SK-N-SH (cell line): Measurements from ENCODE around the gene MKRN2. TPM values are rescaled to one million over a fixed set of nuclear protein-coding genes. Genes with fewer than 3 reads are reported as not detected.

Experiments used
- CTCF ChIA-PET: fragments of 300-600, 350-600 bp; formaldehyde crosslinking; extraction: SDS; loops from one replicate; lab custom pipeline; 2021; lab: Yijun Ruan, JAX
- POLR2A ChIA-PET: fragments of 350-600 bp; sonication (Branson Sonifier 250); formaldehyde crosslinking; extraction: SDS; loops from one replicate; lab custom pipeline; 2020; ENCODE audit warnings: antibody characterized with exemption, inconsistent platforms; lab: Yijun Ruan, JAX
- DNase-seq: peaks from one replicate; pipeline ENCODE4 v3.0.0; 2012
- H2AFZ ChIP-seq: fragments of 200-600 bp; sonication (generic); 2 replicates; pipeline ENCODE4 v1.8.1; 2016; ENCODE audit warnings: antibody characterized with exemption, mild to moderate bottlenecking, low read depth
- H3F3A ChIP-seq: fragments of 200-600 bp; sonication (generic); replicated peaks from 2 replicates; pipeline ENCODE3; 2016; ENCODE audit warnings: antibody characterized with exemption, mild to moderate bottlenecking; ENCODE audit not compliant: insufficient read depth
- H3K27ac ChIP-seq, 2 experiments: fragments of 200-500 bp in 1 of 2; fragments of 200-600 bp in 1 of 2; sonication (Bioruptor generic) in 1 of 2; sonication (generic), shearing (Covaris generic) in 1 of 2; 2 replicates each; pipeline versions ENCODE4 v1.5.1 to v1.6.1; 2014 to 2016; ENCODE audit warnings: low read depth in 2 of 2, inconsistent platforms in 1 of 2, low read length in 1 of 2, mild to moderate bottlenecking in 1 of 2, mixed read lengths in 1 of 2
- H3K27me3 ChIP-seq: fragments of 200-600 bp; sonication (generic), shearing (Covaris generic); 2 replicates; pipeline ENCODE4 v1.6.1; 2016; ENCODE audit warnings: mixed run types; ENCODE audit not compliant: insufficient read depth
- H3K36me3 ChIP-seq, 2 experiments: fragments of 200-500 bp in 1 of 2; fragments of 200-600 bp in 1 of 2; sonication (Bioruptor generic) in 1 of 2; sonication (generic) in 1 of 2; replicated peaks in 1 of 2; 2 replicates each; pipeline versions ENCODE3 to v1.5.1; 2014 to 2016; ENCODE audit warnings: low read length in 1 of 2, mild to moderate bottlenecking in 1 of 2; ENCODE audit not compliant: insufficient read depth in 2 of 2, control insufficient read depth in 1 of 2
- H3K4me1 ChIP-seq, 2 experiments: fragments of 200-500 bp in 1 of 2; fragments of 200-600 bp in 1 of 2; sonication (Bioruptor generic) in 1 of 2; sonication (generic), shearing (Covaris generic) in 1 of 2; 2 replicates each; pipeline versions ENCODE4 v1.5.1 to v1.6.1; 2014 to 2016; ENCODE audit warnings: low read depth in 1 of 2, low read length in 1 of 2, mixed run types in 1 of 2; ENCODE audit not compliant: insufficient read depth in 2 of 2, control insufficient read depth in 1 of 2
- H3K4me2 ChIP-seq: fragments of 200-600 bp; sonication (generic), shearing (Covaris generic); 2 replicates; pipeline ENCODE4 v1.6.1; 2017; ENCODE audit warnings: mixed run types
- H3K4me3 ChIP-seq, 2 experiments: fragments of 200-500 bp in 1 of 2; fragments of 200-600 bp in 1 of 2; sonication (Bioruptor generic) in 1 of 2; sonication (generic), shearing (Covaris generic) in 1 of 2; 2 replicates each; pipeline versions ENCODE4 v1.5.1 to v1.8.1; 2014 to 2016; ENCODE audit warnings: low read depth in 2 of 2, inconsistent platforms in 1 of 2, low read length in 1 of 2, mild to moderate bottlenecking in 1 of 2, mixed read lengths in 1 of 2, moderate library complexity in 1 of 2
- H3K79me2 ChIP-seq: fragments of 200-600 bp; sonication (generic); 2 replicates; pipeline ENCODE4 v1.8.1; 2017; ENCODE audit warnings: mild to moderate bottlenecking; ENCODE audit not compliant: insufficient read depth
- H3K9ac ChIP-seq: fragments of 200-600 bp; sonication (generic); 2 replicates; pipeline ENCODE4 v1.6.1; 2017; ENCODE audit warnings: mixed run types
- H3K9me2 ChIP-seq: fragments of 200-600 bp; sonication (generic); 2 replicates; pipeline ENCODE4 v1.6.1; 2017; ENCODE audit warnings: mixed run types
- H3K9me3 ChIP-seq: fragments of 200-600 bp; sonication (generic); 2 replicates; pipeline ENCODE4 v1.6.1; 2017; ENCODE audit warnings: mixed run types, mild to moderate bottlenecking, moderate library complexity
- H4K20me1 ChIP-seq: fragments of 200-600 bp; sonication (generic); 2 replicates; pipeline ENCODE4 v1.6.1; 2017; ENCODE audit warnings: mild to moderate bottlenecking, mixed run types; ENCODE audit not compliant: insufficient read depth
- CTCF ChIP-seq: fragments of 200-600 bp; sonication (generic); IDR thresholded peaks from 2 replicates; pipeline ENCODE4 v1.6.1; 2017; ENCODE audit warnings: antibody characterized with exemption, mild to moderate bottlenecking, moderate library complexity
- EP300 ChIP-seq, 2 experiments: IDR thresholded peaks; 2 replicates each; pipeline versions ENCODE4 v1.4.0 to v1.6.1; 2012; ENCODE audit warnings: borderline replicate concordance in 1 of 2, low read depth in 1 of 2, low read length in 1 of 2
- FOSL2 ChIP-seq: IDR thresholded peaks from 2 replicates; pipeline ENCODE4 v1.4.0; 2012; ENCODE audit warnings: low read depth, mild to moderate bottlenecking, moderate library complexity, borderline replicate concordance
- GABPA ChIP-seq: IDR thresholded peaks from 2 replicates; pipeline ENCODE4 v1.4.0; 2012; ENCODE audit warnings: low read depth, mild to moderate bottlenecking
- IRF3 ChIP-seq: fragments of 150-350 bp; IDR thresholded peaks from 2 replicates; pipeline ENCODE4 v1.6.1; 2016; ENCODE audit warnings: mild to moderate bottlenecking, low read depth, low read length
- JUND ChIP-seq: IDR thresholded peaks from 2 replicates; pipeline ENCODE4 v1.4.0; 2012
- MAX ChIP-seq: IDR thresholded peaks from 2 replicates; pipeline ENCODE4 v1.4.0; 2012; ENCODE audit warnings: low read depth
- MEF2A ChIP-seq: IDR thresholded peaks from 2 replicates; pipeline ENCODE4 v1.4.0; 2012; ENCODE audit warnings: low read depth, borderline replicate concordance
- MXI1 ChIP-seq: IDR thresholded peaks from 2 replicates; pipeline ENCODE4 v1.6.1; 2012; ENCODE audit warnings: mild to moderate bottlenecking, low read depth, low read length, improper control_type of control experiment
- NFIC ChIP-seq: IDR thresholded peaks from 2 replicates; pipeline ENCODE4 v1.4.0; 2012; ENCODE audit warnings: borderline replicate concordance
- NRF1 ChIP-seq: IDR thresholded peaks from 2 replicates; pipeline ENCODE4 v1.6.1; 2012; ENCODE audit warnings: low read depth, mild to moderate bottlenecking, low read length
- PBX3 ChIP-seq: IDR thresholded peaks from 2 replicates; pipeline ENCODE4; 2012
- POLR2AphosphoS5 ChIP-seq: IDR thresholded peaks from 2 replicates; pipeline ENCODE4 v1.6.1; 2012; ENCODE audit warnings: low read depth, low read length
- RAD21 ChIP-seq: IDR thresholded peaks from 2 replicates; pipeline ENCODE4 v1.6.1; 2012; ENCODE audit warnings: mild to moderate bottlenecking, low read length
- SIN3A ChIP-seq: IDR thresholded peaks from 2 replicates; pipeline ENCODE4 v1.6.1; 2012; ENCODE audit warnings: low read depth, mild to moderate bottlenecking, low read length, moderate library complexity, borderline replicate concordance
- SMC3 ChIP-seq: IDR thresholded peaks from 2 replicates; pipeline ENCODE4 v1.6.1; 2012; ENCODE audit warnings: low read depth, low read length, improper control_type of control experiment
- USF2 ChIP-seq: fragments of 150-350 bp; IDR thresholded peaks from 2 replicates; pipeline ENCODE4 v1.6.1; 2017; ENCODE audit warnings: antibody characterized with exemption, low read length, low read depth, borderline replicate concordance
- ZBTB33 ChIP-seq: IDR thresholded peaks from 2 replicates; pipeline ENCODE4 v1.4.0; 2012; ENCODE audit warnings: low read depth, borderline replicate concordance
- WGBS: methylation state at CpG from one replicate; pipeline ENCODE4 v1.1.6; 2017; ENCODE audit warnings: low lambda C conversion rate; 5-methylcytosine and 5-hydroxymethylcytosine counted together
- polyA plus RNA-seq, 3 experiments: library from polyadenylated mRNA; depleted of rRNA; stranded (reverse); fragments of >200 nt; gene quantifications; 2 replicates each; pipeline ENCODE4 v1.2.3, GENCODE V29; 2012

MKRN2 gene
- polyA plus RNA-seq, 1 of the 3 experiments (the other 2 are of a cell fraction), result 29.8 TPM

- Histone ChIP-seq H3K4me3 (no peak overlapping the region), H2AFZ (no peak overlapping the region), H3F3A (peaks cover 16% of the 10 kb centered on the region), H3K36me3 (peaks cover 54 to 59% of the 10 kb centered on the region in 2 experiments), H4K20me1 (peaks cover 3% of the 10 kb centered on the region; the same call in 1 of the 2 replicates), H3K27me3 (no peaks in the 10 kb centered on the region), H3K9me3 (no peaks in the 10 kb centered on the region), H3K79me2 (0 out of 2 replicates have a peak, but pooled peaks cover 2% of the 10 kb centered on the region), H3K9me2 (no peaks in the 10 kb centered on the region), H3K4me1 (no peaks in the 10 kb centered on the region), H3K4me2 (no peak overlapping the region), H3K9ac (no peak overlapping the region), H3K27ac (no peak overlapping the region)
- WGBS, result no CpG with 5 or more reads among the region's 4 CpGs
- DNase-seq, result no peak
- ChIA-PET CTCF (interaction anchor here (0.6 to 0.7 kb wide), 3 partner anchors 11 to 129 kb away, joined by 3 to 4 read pairs (median 3); no protein-coding TSS in a partner anchor), POLR2A (no interaction called here)
- TF ChIP-seq USF2 (no peak), EP300 (IDR thresholded peaks at IDR 0.05; ENCODE audit: borderline replicate concordance in 1 of 2, low read depth in 1 of 2, low read length in 1 of 2) (no peak), NFIC (no peak), ZBTB33 (no peak), CTCF (no peak), SIN3A (no peak), SMC3 (no peak), FOSL2 (no peak), RAD21 (no peak), POLR2AphosphoS5 (no peak), MXI1 (no peak), JUND (no peak), NRF1 (no peak), MEF2A (no peak), GABPA (no peak), MAX (no peak), IRF3 (no peak), PBX3 (no peak)
These were observed 33.2 kb downstream of the MKRN2 start for GRCh38 chr3:12590096-12590495.
